HG02943 (cell line): Measurements from ENCODE around the gene TTLL8.
A peak's percentile ranks its signal among the peaks of the same experiment; 100 is the strongest.

Source experiments
- ATAC-seq: cut with Tn5 transposase; IDR thresholded peaks from one replicate; pipeline ENCODE4 v1.9.1; 2021; ENCODE audit warnings: mild to moderate bottlenecking, low read depth, moderate library complexity; ENCODE audit not compliant: unreplicated experiment

Gene TTLL8

DNA sequence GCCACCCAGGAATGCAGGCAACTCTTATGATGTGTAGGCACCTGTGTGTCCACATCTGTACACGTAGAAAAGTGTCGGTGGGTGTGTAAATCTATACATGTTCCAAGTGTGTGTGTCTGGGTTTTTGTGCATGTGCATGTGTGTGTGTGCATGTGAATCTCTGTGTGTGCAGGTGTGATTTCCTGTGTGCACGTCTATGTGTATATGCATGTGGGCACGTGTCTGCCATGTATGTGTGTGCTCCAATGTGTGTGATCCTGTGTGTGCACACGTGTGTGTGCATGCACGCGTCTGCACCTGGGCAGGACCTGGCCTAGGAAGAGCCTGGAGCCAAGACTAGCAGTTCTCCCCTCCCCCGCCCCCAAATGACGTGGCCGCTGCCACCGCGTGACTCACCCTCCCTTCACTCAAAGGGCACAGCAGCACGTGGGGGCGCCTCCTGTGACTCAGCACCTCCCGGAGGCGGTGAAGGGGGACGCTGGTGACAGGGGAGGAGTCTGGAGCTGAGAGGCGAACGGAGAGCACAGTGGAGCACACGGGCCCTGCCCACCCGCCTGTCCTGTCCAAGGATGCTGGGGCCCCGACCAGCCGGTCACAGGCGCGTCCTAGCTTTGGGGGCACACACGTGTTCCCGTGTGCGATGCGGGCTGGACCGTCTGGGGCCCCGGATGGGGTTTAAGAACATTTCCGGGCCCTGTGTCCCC, 87.4 kb downstream of the TTLL8 start:
- ATAC-seq, result peak; percentile 58

DNA sequence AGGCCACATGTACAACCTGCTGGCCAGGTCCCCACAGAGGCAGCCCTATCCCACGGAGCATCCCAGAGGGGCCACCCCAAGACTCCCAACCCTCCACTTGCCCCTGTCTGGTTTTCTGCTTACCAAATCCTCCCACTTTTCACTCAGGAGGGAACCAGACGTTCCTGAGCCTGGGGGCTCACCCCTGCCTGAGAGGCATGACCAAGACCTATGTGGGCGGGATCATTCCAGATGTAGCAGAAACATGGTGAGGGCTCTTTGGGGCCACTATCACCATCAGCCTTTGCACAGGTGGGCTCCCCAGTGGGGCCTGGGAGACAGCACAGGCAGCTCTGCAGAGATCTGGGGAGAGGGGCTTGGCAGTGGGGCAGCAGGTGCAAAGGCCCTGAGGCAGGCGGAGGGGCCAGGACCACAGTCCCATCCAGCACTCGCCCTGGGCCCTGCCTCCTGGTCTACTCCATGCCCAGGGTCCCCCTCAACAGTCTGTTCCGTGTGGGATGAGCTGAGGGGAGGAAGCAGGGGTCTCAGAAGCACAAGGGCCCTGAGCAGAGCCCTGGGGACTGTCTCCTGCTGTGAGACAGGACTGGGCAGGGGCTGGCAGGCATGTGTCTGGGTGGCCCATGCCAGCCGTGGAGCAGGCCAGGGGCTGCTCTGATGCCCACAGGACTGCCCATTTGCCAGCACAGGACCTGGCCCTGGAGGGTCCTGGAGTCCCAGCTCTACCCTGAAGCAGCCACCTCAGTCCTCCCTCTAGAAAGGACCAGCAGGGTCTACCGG, 88.2 kb downstream of the TTLL8 start:
- ATAC-seq, result no peak

DNA sequence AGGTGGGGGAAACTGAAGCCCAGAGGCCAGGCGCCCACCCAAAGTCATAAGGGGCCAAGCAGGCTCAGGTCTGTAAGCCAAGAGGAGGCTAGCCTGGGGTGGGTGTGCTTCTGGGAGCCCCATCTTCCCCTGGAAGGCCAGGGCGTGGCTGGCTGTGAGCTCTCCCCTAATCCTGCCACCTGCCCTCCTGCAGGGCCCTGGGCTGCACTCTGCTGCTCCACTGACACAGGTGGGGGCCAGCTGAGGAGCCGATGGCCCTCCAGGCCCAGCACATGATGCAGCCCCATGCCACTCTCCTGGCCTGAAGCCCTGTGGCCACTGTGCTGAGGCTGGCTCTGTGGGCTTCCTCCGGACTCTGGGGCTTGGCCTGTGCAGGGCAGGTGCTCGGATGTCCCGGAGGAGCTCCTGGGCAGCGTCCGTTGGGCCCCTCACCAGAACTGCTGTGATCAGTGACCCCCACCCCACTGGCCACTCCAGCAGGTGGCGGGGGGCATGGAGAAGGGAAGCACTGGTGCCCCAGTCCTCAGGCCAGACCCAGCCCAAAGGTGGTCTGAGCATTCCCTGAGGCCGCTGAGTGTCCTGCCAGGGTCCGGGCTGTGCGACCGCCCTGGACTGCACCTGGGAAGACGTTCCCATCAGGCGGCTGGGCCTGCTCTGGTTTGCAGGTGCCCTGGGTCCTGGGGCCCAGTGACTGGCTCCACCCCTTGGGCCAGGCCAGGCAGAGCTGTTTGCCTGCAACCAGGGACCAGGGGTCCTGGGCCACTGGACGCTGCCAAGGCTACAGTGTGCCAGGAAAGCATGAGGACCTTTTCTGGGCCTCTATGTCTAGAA, 89.1 kb downstream of the TTLL8 start:
- ATAC-seq, result no peak
